Mesodermal cell (in vitro differentiated cells): ENCODE data around the gene SOX6.

Experiments used
- H3K27ac ChIP-seq: 2 replicates; pipeline ENCODE4 v1.7.0; 2013; ENCODE audit warnings: mild to moderate bottlenecking, low read depth, low read length, moderate library complexity; ENCODE audit not compliant: severe bottlenecking
- H3K36me3 ChIP-seq: 2 replicates; pipeline ENCODE4 v1.7.1; 2013; ENCODE audit warnings: mild to moderate bottlenecking, low read length, moderate library complexity; ENCODE audit not compliant: control insufficient read depth, insufficient read depth
- H3K4me1 ChIP-seq: one replicate; pipeline ENCODE4 v1.7.1; 2013; ENCODE audit warnings: mild to moderate bottlenecking, low read length; ENCODE audit not compliant: insufficient read depth, control insufficient read depth, poor library complexity, severe bottlenecking
- H3K4me3 ChIP-seq: 2 replicates; pipeline ENCODE4 v1.7.0; 2013; ENCODE audit warnings: low read length, control low read depth, mild to moderate bottlenecking; ENCODE audit not compliant: insufficient read depth, poor library complexity, severe bottlenecking; ENCODE audit errors: extremely low read depth
- H3K9me3 ChIP-seq: 2 replicates; pipeline ENCODE4 v1.7.1; 2013; ENCODE audit warnings: mild to moderate bottlenecking, low read length, moderate library complexity; ENCODE audit not compliant: control insufficient read depth
- WGBS, 2 experiments: methylation state at CpG; one replicate each; pipeline ENCODE4 v1.1.5; 2013; ENCODE audit warnings: missing lambda C conversion rate in 2 of 2; ENCODE audit not compliant: insufficient coverage in 2 of 2; 5-methylcytosine and 5-hydroxymethylcytosine counted together

The SOX6 gene

DNA sequence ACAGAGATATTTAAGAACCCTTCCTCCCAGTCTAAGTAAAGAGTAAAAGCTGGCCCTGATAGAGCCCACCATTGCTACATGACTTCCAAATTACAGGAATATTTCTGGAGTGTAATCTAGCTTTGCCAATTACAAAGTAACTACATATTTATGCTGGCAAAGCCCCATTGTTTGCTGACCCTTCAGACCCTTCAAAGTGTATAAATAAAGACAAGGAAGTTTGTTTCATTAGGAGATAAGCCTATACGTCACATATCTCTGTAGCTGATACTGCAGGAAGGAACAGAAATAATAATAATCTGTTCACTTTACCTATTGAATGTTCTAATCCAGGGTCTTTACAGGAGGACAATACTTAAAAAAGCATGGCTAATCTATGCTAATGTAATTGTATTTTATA, 375.1 kb downstream of the SOX6 start:
- H3K4me3 ChIP-seq: no peak overlapping the region
- WGBS, 2 experiments: no CpG with 5 or more reads among the region's 1 CpG
- H3K36me3 ChIP-seq: no peaks in the 10 kb centered on the region
- no peaks in the 10 kb centered on the region for H3K9me3 ChIP-seq
- H3K27ac ChIP-seq: no peak overlapping the region
- H3K4me1 ChIP-seq: no peaks in the 10 kb centered on the region

DNA sequence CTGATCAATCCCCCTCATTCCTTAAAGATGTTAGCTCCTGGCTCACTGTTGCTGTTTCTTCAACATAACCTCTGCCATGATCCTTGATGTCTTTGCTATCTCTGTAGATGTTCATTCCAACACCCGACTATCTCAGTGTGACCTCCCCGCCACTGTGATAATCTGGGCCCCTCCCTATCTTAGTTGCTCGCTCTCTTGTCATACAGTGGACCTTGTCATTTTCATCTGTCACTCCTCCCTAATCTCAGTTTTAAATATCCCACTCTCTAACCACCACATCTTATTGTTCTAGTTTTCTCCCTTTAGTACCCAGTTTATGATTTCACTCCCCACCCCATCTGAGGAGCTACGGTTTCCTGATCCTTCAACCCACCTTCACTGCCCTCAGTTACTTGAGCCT, 379.2 kb downstream of the SOX6 start:
- H3K36me3 ChIP-seq: no peaks in the 10 kb centered on the region
- no peak overlapping the region for H3K4me3 ChIP-seq
- H3K27ac ChIP-seq: no peak overlapping the region
- 78 to 82% methylated on average over 4 of the region's 4 CpGs for whole genome bisulfite sequencing, 2 experiments
- no peaks in the 10 kb centered on the region for H3K4me1 ChIP-seq
- H3K9me3 ChIP-seq: no peaks in the 10 kb centered on the region

DNA sequence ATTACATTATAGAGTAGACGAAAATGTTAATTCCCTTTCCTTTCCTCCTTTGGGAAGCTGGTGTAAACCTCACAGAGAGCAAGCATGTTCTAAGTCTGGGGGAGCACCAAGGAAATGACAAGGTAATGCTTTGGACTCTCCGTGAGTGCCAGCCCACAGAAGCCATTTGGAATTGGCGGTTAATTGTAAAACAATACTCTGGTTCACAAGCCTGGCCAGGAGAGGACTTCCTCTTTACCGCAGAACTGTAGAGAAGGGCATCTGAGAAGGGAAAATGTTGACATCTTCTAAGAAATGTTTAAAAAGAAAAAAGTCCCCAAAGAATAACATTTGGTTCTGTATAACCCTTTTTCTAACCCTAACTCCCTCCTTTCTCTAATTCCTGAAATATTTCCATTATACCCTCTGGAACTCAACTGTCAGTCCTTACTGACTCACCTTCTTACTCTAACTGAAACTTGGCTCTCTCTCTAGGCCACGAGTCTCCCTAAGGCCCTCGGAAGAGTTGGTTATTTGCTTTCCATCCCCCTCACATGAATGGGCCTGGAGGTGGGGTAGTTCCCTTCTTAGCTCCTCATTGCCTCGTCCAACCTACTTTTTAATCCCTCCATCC, 379.8 kb downstream of the SOX6 start:
- 91 to 93% methylated on average over 4 of the region's 7 CpGs for WGBS, 2 experiments
- H3K9me3 ChIP-seq: no peaks in the 10 kb centered on the region
- no peak overlapping the region for H3K27ac ChIP-seq
- no peak overlapping the region for H3K4me3 ChIP-seq
- H3K4me1 ChIP-seq: no peaks in the 10 kb centered on the region
- H3K36me3 ChIP-seq: no peaks in the 10 kb centered on the region

DNA sequence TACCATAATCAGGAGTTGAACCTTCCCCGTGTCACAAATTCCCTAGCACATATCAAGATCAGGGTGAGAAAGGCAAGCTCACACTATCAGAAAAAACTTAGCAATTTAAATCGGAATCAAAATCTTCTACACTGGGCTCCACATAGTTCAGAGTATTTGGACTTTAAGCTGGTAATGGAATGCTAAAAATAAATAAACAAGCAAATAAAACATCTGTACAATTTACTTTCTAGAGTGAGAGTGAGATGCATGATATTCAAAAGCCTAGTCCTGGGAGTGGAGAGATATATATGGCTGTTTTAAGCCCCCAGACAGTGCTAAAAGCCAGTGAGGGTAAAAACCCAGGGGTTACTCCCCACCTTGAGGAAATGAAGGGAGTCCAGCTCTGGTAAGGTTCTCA, 380.6 kb downstream of the SOX6 start:
- H3K27ac ChIP-seq: no peak overlapping the region
- no peaks in the 10 kb centered on the region for H3K9me3 ChIP-seq
- H3K36me3 ChIP-seq: no peaks in the 10 kb centered on the region
- WGBS, 2 experiments: 100% methylated on average over 1 of the region's 2 CpGs
- H3K4me3 ChIP-seq: no peak overlapping the region
- no peaks in the 10 kb centered on the region for H3K4me1 ChIP-seq

DNA sequence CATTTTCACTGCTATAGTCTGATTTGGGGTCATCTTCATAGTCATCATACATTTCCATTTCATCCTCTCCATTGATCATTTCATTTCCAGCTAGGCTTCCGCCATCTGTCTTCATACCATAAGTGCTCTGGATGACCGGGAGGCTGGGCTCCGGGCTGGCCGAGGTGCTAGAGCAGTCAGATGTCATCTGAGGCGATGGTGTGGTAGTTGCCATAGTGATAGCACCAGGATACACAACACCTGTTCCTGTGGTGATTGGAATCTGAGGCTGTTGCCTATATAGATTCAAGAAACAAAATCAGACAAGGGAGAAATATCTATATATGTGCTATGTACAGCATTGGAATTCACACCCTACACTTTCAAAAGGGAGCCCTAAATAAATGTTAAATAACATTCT, 383.5 kb downstream of the SOX6 start:
- Histone ChIP-seq H3K36me3 (no peaks in the 10 kb centered on the region), H3K4me1 (peaks cover 15% of the 10 kb centered on the region), H3K9me3 (no peaks in the 10 kb centered on the region), H3K4me3 (no peak overlapping the region), H3K27ac (no peak overlapping the region)
- WGBS, 2 experiments: 100% methylated on average over 1 to 5 of the region's 5 CpGs

DNA sequence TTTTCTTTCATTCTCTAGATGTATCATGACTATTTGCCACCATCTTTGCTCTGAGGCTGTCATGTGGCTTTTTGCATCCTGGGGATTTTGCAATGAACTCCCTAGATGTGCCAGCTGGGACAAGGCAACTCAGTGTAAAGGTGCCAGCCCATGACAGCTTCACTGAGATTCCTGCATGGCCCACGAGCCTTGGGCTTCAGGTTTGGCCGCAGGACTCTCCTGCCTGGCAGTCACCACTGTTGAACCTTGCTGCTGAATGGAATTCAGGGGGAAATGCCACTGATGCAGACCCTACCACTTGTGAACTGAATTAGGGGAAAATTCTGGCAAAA, 385.2 kb downstream of the SOX6 start:
- Histone ChIP-seq H3K9me3 (no peaks in the 10 kb centered on the region), H3K4me1 (peaks cover 15% of the 10 kb centered on the region), H3K27ac (no peak overlapping the region), H3K4me3 (no peak overlapping the region), H3K36me3 (no peaks in the 10 kb centered on the region)
- 93 to 100% methylated on average over 2 of the region's 2 CpGs for WGBS, 2 experiments

DNA sequence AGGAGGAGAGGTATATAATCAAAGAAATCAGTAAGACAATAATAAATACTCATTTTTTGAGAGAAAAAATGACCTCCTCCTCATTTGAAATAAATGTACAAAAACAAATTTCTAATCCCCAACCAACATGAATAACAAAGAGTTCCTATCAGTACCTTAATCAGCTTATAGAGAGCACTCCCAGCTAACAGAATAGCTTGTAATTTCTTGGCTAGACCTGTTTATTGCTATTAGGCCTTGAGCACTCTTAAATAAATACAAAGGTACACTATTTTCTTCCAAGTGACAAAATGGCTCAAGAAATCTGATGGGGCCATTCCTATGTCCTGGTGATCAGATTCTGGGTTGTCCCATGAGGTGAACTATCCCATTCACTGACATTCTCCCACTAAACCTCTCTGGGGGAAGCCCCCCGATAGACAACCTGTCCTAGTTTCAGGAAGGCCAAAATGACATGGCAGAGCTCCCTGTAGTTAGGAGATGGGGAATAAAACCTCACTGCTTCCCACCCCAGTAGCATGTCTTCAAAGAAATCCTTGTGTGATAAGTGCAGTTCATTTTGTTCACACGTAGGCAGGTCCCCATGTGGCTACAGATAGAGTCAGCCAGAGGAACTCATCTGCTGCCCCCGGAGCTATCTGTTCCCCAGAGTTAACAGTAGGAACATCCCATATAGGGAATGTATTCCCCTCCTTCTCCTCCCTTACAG, 385.7 kb downstream of the SOX6 start:
- Histone ChIP-seq H3K9me3 (no peaks in the 10 kb centered on the region), H3K36me3 (no peaks in the 10 kb centered on the region), H3K27ac (no peak overlapping the region), H3K4me1 (peaks cover 15% of the 10 kb centered on the region), H3K4me3 (no peak overlapping the region)
- 90 to 96% methylated on average over 2 to 3 of the region's 3 CpGs for WGBS, 2 experiments

DNA sequence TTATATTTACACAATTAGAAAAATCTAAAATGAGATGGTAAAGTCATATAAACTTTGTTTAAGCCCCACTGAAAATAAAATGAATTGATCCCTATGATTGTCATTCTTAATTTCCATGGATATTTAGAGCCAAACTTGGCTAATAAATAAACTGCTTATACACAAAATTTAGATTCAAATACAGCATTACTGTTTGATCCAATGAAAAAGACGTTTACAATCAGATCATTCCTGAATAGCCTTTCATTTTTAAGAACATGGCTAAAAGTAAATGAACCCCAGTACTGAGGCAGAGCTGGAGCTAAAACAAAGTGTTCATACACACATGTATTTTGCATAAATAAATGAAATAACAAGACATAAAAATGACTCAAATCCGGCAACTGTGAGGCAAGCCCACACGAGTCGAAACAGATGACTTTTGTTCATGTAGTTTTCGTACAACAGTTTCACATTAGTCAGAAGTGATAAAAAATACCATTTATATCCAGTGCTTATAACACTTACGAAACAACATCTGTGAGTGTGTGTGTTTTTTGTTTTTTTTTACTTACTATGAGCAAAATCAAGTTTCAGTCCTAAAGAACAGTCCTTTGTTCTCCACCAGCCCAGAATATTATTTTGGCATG, 386.5 kb downstream of the SOX6 start:
- Histone ChIP-seq H3K4me3 (no peak overlapping the region), H3K27ac (no peak overlapping the region), H3K36me3 (no peaks in the 10 kb centered on the region), H3K9me3 (no peaks in the 10 kb centered on the region), H3K4me1 (peaks cover 15% of the 10 kb centered on the region)
- 86 to 100% methylated on average over 1 of the region's 6 CpGs for WGBS, 2 experiments

DNA sequence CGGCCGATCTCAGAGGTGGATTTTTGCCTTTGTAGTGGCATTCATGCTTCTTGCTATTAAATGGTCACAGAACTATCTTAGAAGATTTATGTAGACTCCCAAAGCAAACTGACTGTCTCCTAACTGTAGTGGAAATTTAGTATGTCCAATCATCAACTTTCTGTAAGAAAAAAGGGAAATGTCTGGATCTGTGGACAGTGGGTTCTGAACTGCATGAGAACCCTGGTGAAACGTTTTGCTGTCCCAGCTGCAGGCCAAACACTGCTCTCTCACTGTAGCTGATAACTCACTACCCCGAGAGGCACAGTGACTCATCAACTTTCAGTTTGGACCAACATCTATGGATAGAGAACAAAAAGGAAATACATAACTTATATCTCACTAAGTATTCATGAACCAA, 387.1 kb downstream of the SOX6 start:
- 0% methylated on average over 1 of the region's 4 CpGs; no CpG with 5 or more reads in 1 of the 2 experiments for WGBS, 2 experiments
- Histone ChIP-seq H3K9me3 (no peaks in the 10 kb centered on the region), H3K4me3 (no peak overlapping the region), H3K36me3 (no peaks in the 10 kb centered on the region), H3K4me1 (peaks cover 15% of the 10 kb centered on the region), H3K27ac (peak overlapping the region; percentile 66)

DNA sequence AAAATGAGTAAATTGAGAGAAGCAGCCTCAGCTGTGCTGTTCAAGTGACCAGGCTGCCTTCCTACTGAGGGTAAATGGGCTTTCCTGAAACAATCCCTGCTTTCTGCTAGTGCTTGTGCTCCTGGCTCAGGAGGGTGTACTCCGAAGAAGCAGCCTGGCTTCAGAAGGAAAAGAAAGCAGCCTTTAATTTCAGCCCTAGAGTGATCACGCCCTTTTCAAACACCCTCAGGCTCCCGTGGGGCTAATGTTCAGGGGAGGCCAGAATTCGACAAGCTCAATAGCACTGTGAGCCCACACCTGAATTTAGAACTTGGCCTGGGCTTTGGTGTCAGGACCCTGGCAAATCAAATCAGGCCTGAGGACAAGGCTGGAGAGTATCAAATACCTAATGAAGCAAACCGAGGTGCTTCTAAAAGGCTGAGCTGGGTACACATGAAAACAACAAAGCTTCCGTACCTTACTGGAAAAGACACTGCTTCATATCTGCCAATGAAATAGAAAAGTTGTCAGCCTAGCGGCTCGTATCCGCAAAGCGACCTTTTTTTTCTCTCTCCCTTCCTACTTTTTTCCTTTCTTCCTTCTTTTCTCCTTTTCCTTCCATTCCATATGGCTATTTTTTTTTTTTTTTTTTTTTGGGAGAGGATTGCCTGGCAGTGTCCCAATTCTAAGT, 387.8 kb downstream of the SOX6 start:
- H3K4me1 ChIP-seq: peaks cover 15% of the 10 kb centered on the region
- H3K27ac ChIP-seq: peak overlapping the region; percentile 66
- no peak overlapping the region for H3K4me3 ChIP-seq
- H3K9me3 ChIP-seq: no peaks in the 10 kb centered on the region
- H3K36me3 ChIP-seq: no peaks in the 10 kb centered on the region
- 60 to 71% methylated on average over 5 to 10 of the region's 10 CpGs for WGBS, 2 experiments
